Naive thymus-derived CD4-positive, alpha-beta T cell (primary cell): ENCODE results near the gene CHN2. TPM values are rescaled to one million over a fixed set of nuclear protein-coding genes. Genes with fewer than 3 reads are reported as not detected.

ENCODE experiments used
- ATAC-seq: fragments of 150-1000 bp; cut with Tn5 transposase; 2 replicates; pipeline ENCODE4 v1.10.0; 2021; ENCODE audit warnings: mild to moderate bottlenecking, moderate library complexity
- CTCF ChIA-PET: fragments of 350-600 bp; sonication (Branson Sonifier 250); formaldehyde crosslinking; loops from one replicate; lab custom pipeline; 2021; ENCODE audit warnings: antibody characterized with exemption; lab: Charles Lee
- POLR2A ChIA-PET: fragments of 350-600 bp; sonication (Branson Sonifier 250); formaldehyde crosslinking; loops from one replicate; lab custom pipeline; 2021; ENCODE audit warnings: antibody characterized with exemption, inconsistent platforms; lab: Charles Lee
- DNase-seq, 9 donors: peaks; one replicate each; pipeline versions ENCODE4 v3.0.0 to v3.0.0-alpha.2; 2020 to 2022; ENCODE audit warnings: mixed read lengths in 1 of 9
- H3K27ac ChIP-seq: one replicate; pipeline ENCODE4 v1.7.0; 2013; ENCODE audit warnings: mild to moderate bottlenecking, low read depth, low read length, moderate library complexity
- H3K27me3 ChIP-seq, 2 donors: one replicate each; pipeline ENCODE4 v1.7.0; 2013; ENCODE audit warnings: low read length in 2 of 2, mild to moderate bottlenecking in 2 of 2, moderate library complexity in 2 of 2; ENCODE audit not compliant: control insufficient read depth in 2 of 2, insufficient read depth in 2 of 2
- H3K36me3 ChIP-seq, 3 experiments: 1 replicate in 2 of 3; 2 replicates in 1 of 3; pipeline ENCODE4 v1.7.0; 2013; ENCODE audit warnings: low read length in 3 of 3, mild to moderate bottlenecking in 3 of 3, moderate library complexity in 1 of 3; ENCODE audit not compliant: insufficient read depth in 3 of 3, control insufficient read depth in 2 of 3
- H3K4me1 ChIP-seq, 2 donors: one replicate each; pipeline ENCODE4 v1.7.0; 2013; ENCODE audit warnings: low read length in 2 of 2, mild to moderate bottlenecking in 2 of 2, moderate library complexity in 1 of 2; ENCODE audit not compliant: control insufficient read depth in 2 of 2, insufficient read depth in 2 of 2
- H3K4me3 ChIP-seq: 2 replicates; pipeline ENCODE4 v1.7.0; 2013; ENCODE audit warnings: mild to moderate bottlenecking, low read length
- H3K9me3 ChIP-seq, 3 experiments: 1 replicate in 2 of 3; 2 replicates in 1 of 3; pipeline ENCODE4 v1.7.0; 2013; ENCODE audit warnings: low read length in 3 of 3; ENCODE audit not compliant: control insufficient read depth in 2 of 3
- H3K27ac Mint-ChIP-seq, 9 donors: one replicate each; pipeline ENCODE4 v1.8.0; 2020 to 2022; ENCODE audit warnings: mixed read lengths in 9 of 9, mild to moderate bottlenecking in 8 of 9, moderate library complexity in 5 of 9, inconsistent platforms in 2 of 9
- H3K27me3 Mint-ChIP-seq, 5 donors: one replicate each; pipeline ENCODE4 v1.8.0; 2021 to 2022; ENCODE audit warnings: mixed read lengths in 5 of 5, mild to moderate bottlenecking in 1 of 5
- H3K36me3 Mint-ChIP-seq, 5 donors: one replicate each; pipeline ENCODE4 v1.8.0; 2020 to 2022; ENCODE audit warnings: mixed read lengths in 5 of 5, mild to moderate bottlenecking in 3 of 5, inconsistent platforms in 1 of 5
- H3K4me1 Mint-ChIP-seq, 7 donors: one replicate each; pipeline ENCODE4 v1.8.0; 2020 to 2022; ENCODE audit warnings: mixed read lengths in 7 of 7, mild to moderate bottlenecking in 3 of 7, inconsistent platforms in 1 of 7
- H3K4me3 Mint-ChIP-seq, 10 donors: one replicate each; pipeline ENCODE4 v1.8.0; 2020 to 2022; ENCODE audit warnings: mild to moderate bottlenecking in 10 of 10, mixed read lengths in 10 of 10, moderate library complexity in 6 of 10, inconsistent platforms in 2 of 10
- H3K9me3 Mint-ChIP-seq, 11 donors: one replicate each; pipeline ENCODE4 v1.8.0; 2020 to 2022; ENCODE audit warnings: mixed read lengths in 11 of 11, mild to moderate bottlenecking in 4 of 11, inconsistent platforms in 1 of 11, moderate library complexity in 1 of 11
- intact Hi-C, 2 donors: fragments of 100-400 bp; cut with micrococcal nuclease; formaldehyde crosslinking; loops; one replicate each; pipeline ENCODE4 v1.15.1; 2023
- polyA plus RNA-seq, 2 donors: library from polyadenylated mRNA; unstranded; fragments of 300-500 nt; fragmentation: Illumina TruSeq; gene quantifications; one replicate each; pipeline ENCODE4 v1.2.3, GENCODE V29; 2021
- total RNA-seq, 6 experiments: library from RNA in 5 of 6; stranded (reverse) in 5 of 6; gene quantifications; 1 replicate in 5 of 6; 2 replicates in 1 of 6; pipeline ENCODE4 v1.2.3 and lab custom pipeline; 2021 to 2026

The CHN2 gene
- total and polyA plus RNA-seq, 7 experiments from 2014 or later: 0.34 to 28.1 (median 0.98) TPM

DNA sequence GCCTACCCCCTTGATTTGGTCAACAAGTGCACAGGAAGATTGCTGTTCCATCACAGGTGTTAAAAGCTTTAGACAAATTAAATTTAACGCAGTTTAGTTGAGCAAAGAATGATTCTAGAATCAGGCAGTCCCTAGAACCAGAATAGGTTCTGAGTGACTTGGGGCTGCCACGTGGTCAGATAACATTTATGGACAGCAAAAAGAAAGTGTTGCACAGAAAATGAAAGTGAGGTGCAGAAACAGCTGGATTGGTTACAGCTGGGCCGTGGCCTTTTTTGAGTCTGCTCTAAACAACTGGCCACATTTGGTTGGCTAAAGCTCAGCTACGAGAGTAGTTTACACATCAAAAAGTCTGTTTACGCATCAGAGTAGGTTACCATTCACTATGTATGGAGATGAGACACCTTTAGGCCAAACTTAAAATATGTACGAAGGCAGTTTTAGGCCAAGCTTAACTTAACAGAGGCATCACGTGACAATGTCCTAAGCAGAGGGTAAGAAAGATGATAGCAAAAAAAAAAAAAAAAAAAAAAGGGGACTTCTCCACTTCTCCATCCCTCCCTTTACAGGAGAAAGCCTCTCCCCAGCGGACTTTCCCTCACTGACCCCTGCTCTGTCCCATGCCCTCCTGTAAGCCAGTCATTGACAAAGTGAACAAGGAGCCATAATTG, 235.8 kb downstream of the CHN2 start:
- ATAC-seq (no peak), DNase-seq (no peak)
- Histone ChIP-seq H3K27me3 (no peaks in the 10 kb centered on the region), H3K9me3 (no peaks in the 10 kb centered on the region), H3K4me3 (no peak overlapping the region), H3K36me3 (no peaks in the 10 kb centered on the region), H3K4me1 (no peaks in the 10 kb centered on the region), H3K27ac (no peak overlapping the region)
- ChIA-PET POLR2A (no interaction called here), CTCF (no interaction called here)
- Mint-ChIP-seq H3K4me1 (peaks cover 0 to 9% (median 0%) of the 10 kb centered on the region in 7 donors), H3K27ac (no peak overlapping the region), H3K9me3 (no peaks in the 10 kb centered on the region), H3K27me3 (peaks cover 0 to 10% (median 2%) of the 10 kb centered on the region in 5 donors), H3K4me3 (no peak overlapping the region), H3K36me3 (no peaks in the 10 kb centered on the region)
- intact Hi-C loops: no loop called here

DNA sequence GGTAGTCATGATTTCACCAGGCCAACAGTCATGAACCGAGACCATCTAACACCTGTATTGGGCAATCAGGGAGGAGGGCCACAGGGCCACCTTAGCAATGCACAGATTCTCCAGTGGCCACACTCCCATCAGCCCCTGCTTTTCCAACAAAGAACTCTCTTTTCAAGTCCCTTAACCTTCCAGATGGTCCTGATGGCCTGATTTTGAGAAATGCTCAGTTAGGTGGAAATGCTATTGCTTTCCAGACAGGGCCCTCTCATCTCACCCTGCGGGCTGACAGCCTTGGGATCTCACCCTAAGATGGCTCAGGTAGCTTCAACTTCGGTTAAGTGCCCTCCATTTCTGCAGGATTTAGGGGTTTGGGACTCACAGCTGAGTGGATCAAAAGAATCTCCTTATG, 237.1 kb downstream of the CHN2 start:
- H3K9me3 ChIP-seq: no peaks in the 10 kb centered on the region
- ATAC-seq: no peak
- Mint-ChIP-seq H3K27me3 (peaks cover 0 to 10% (median 2%) of the 10 kb centered on the region in 5 donors), H3K36me3 (no peaks in the 10 kb centered on the region), H3K4me1 (peaks cover 0 to 9% (median 0%) of the 10 kb centered on the region in 7 donors), H3K27ac (no peak overlapping the region), H3K9me3 (no peaks in the 10 kb centered on the region), H3K4me3 (no peak overlapping the region)
- POLR2A ChIA-PET: interaction anchor here (0.8 kb wide), 1 partner anchor 1065 kb away, joined by 3 read pairs; no protein-coding TSS in a partner anchor
- CTCF ChIA-PET: no interaction called here
- H3K4me3 ChIP-seq: no peak overlapping the region
- no peak overlapping the region for H3K27ac ChIP-seq
- no peaks in the 10 kb centered on the region for H3K36me3 ChIP-seq
- no peaks in the 10 kb centered on the region for H3K4me1 ChIP-seq
- H3K27me3 ChIP-seq: no peaks in the 10 kb centered on the region
- intact Hi-C loops: no loop called here
- no peak for DNase-seq

DNA sequence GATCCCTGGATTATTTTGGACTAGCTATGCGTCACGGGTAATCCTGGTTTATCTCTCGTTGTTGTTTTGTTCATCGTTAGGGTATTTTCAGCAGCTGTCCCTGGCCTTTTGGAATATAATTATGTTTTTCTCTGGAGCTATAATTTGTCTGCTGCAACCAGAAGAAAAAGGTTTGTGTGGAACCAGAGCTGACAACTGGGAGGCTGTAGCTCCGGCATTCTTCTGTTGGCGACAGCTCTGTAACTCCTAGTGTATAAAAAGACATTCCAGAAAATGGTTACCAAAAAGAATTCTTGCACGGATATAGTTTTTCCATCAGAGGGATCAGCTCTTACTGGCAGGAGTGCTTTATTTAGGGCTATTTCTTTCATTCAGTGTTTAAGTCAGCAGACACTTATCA, 238.1 kb downstream of the CHN2 start:
- Histone ChIP-seq H3K4me3 (no peak overlapping the region), H3K36me3 (no peaks in the 10 kb centered on the region), H3K27me3 (no peaks in the 10 kb centered on the region), H3K27ac (no peak overlapping the region), H3K9me3 (no peaks in the 10 kb centered on the region), H3K4me1 (no peaks in the 10 kb centered on the region)
- DNase-seq (no peak), ATAC-seq (no peak)
- Mint-ChIP-seq H3K36me3 (no peaks in the 10 kb centered on the region), H3K4me1 (peaks cover 0 to 9% (median 0%) of the 10 kb centered on the region in 7 donors), H3K4me3 (no peak overlapping the region), H3K9me3 (no peaks in the 10 kb centered on the region), H3K27me3 (peaks cover 0 to 10% (median 2%) of the 10 kb centered on the region in 5 donors), H3K27ac (no peak overlapping the region)
- POLR2A ChIA-PET: no interaction called here
- intact Hi-C loops: no loop called here
- CTCF ChIA-PET: no interaction called here

DNA sequence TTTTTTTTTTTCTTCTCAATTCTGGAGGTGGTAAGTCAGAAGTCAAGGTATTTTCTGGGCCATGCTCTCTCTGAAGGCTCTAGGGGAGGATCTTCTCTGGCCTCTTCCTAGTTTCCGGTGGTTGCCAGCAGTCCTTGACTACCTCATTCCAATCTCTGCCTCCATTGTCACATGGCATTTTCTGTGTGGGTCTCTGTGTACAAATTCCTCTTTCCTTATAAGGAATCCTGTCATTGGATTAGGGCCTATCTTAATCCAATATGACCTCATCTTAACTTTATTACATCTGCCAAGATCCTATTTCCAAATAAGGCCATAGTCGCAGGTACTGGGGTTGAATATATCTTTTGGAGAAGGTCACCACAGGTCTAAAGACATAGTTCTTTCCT, 239.8 kb downstream of the CHN2 start:
- Mint-ChIP-seq H3K36me3 (no peaks in the 10 kb centered on the region), H3K9me3 (no peaks in the 10 kb centered on the region), H3K27me3 (peaks cover 0 to 10% (median 2%) of the 10 kb centered on the region in 5 donors), H3K4me3 (no peak overlapping the region), H3K27ac (no peak overlapping the region), H3K4me1 (peaks cover 0 to 9% (median 0%) of the 10 kb centered on the region in 7 donors)
- no peaks in the 10 kb centered on the region for H3K36me3 ChIP-seq
- H3K27ac ChIP-seq: no peak overlapping the region
- POLR2A ChIA-PET: no interaction called here
- DNase-seq: no peak
- H3K4me1 ChIP-seq: no peaks in the 10 kb centered on the region
- H3K9me3 ChIP-seq: no peaks in the 10 kb centered on the region
- H3K27me3 ChIP-seq: no peaks in the 10 kb centered on the region
- H3K4me3 ChIP-seq: no peak overlapping the region
- intact Hi-C loops: no loop called here
- ATAC-seq: no peak
- CTCF ChIA-PET: no interaction called here

DNA sequence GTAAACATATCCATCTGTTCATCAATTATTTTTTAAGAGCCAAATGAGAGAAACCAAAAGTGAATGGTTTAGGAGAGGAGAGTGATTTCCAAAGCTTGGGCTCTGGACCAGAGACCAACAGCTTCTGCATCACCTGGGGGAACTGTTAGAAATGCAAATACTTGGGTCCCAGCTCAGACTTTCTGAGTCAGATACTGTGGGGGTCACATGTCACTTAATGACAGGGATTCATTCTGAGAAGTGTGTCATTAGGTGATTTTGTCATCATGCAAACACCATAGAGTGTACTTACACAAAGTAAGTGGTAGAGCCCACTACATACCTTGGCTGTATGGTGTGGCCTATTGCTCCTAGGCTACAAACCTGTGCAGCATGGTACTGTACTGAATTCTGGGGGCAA, 240.6 kb downstream of the CHN2 start:
- Mint-ChIP-seq H3K9me3 (no peaks in the 10 kb centered on the region), H3K36me3 (no peaks in the 10 kb centered on the region), H3K27me3 (peaks cover 0 to 10% (median 2%) of the 10 kb centered on the region in 5 donors), H3K4me1 (peaks cover 0 to 9% (median 0%) of the 10 kb centered on the region in 7 donors), H3K27ac (no peak overlapping the region), H3K4me3 (no peak overlapping the region)
- H3K27ac ChIP-seq: no peak overlapping the region
- no peaks in the 10 kb centered on the region for H3K9me3 ChIP-seq
- ATAC-seq (no peak), DNase-seq (no peak)
- POLR2A ChIA-PET: no interaction called here
- H3K4me3 ChIP-seq: no peak overlapping the region
- no peaks in the 10 kb centered on the region for H3K27me3 ChIP-seq
- intact Hi-C loops: no loop called here
- CTCF ChIA-PET: no interaction called here
- no peaks in the 10 kb centered on the region for H3K4me1 ChIP-seq
- H3K36me3 ChIP-seq: no peaks in the 10 kb centered on the region

DNA sequence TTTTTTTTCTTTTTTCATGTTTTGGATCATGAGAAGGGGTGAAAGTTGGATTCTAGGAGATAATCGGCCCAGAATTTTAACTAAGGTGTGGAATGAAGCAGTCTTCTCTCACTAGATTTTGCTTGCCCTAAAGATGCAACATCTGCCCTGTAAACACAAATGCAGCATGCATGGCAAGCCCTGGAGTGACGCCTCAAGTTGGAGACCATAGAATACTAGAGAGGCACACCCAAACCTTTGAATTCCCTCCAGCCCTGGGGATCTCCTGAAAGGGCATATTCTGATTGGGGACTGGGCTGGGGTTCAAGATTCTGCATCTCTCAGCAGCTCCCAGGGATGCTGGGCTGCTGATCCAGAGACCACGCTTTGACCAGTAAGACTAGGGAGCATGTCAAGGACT, 241.3 kb downstream of the CHN2 start:
- no peaks in the 10 kb centered on the region for H3K9me3 ChIP-seq
- H3K27me3 Mint-ChIP-seq: peaks cover 0 to 10% (median 2%) of the 10 kb centered on the region in 5 donors
- peaks cover 0 to 9% (median 0%) of the 10 kb centered on the region in 7 donors for H3K4me1 Mint-ChIP-seq
- H3K36me3 Mint-ChIP-seq: no peaks in the 10 kb centered on the region
- DNase-seq (no peak), ATAC-seq (no peak)
- no peaks in the 10 kb centered on the region for H3K27me3 ChIP-seq
- ChIA-PET POLR2A (no interaction called here), CTCF (no interaction called here)
- H3K4me3 Mint-ChIP-seq: no peak overlapping the region
- no peaks in the 10 kb centered on the region for H3K9me3 Mint-ChIP-seq
- H3K36me3 ChIP-seq: no peaks in the 10 kb centered on the region
- no peak overlapping the region for H3K4me3 ChIP-seq
- no peaks in the 10 kb centered on the region for H3K4me1 ChIP-seq
- intact Hi-C loops: no loop called here
- H3K27ac Mint-ChIP-seq: no peak overlapping the region
- no peak overlapping the region for H3K27ac ChIP-seq

DNA sequence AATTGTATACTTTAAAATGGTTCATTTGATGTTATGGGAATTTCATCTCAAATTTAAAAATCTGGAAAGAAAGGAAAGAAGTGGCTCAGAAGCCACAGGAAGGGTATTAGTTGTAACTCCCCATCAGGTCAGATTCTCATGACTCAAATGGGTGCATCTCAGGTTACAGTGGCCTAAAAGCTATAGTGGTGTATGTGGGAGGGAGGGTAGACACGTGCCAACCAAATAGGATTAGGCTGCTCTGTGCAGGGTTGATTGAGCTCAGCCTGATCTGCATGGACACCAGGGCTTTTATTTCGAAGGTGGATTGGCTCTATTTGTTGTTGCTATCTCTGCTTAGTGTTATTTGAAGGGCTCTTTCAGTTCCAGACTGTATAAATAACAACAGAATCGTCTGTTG, 247.6 kb downstream of the CHN2 start:
- H3K27ac ChIP-seq: no peak overlapping the region
- no peak overlapping the region for H3K4me3 Mint-ChIP-seq
- no peaks in the 10 kb centered on the region for H3K9me3 ChIP-seq
- peaks cover 0 to 4% (median 0%) of the 10 kb centered on the region in 5 donors for H3K27me3 Mint-ChIP-seq
- ATAC-seq: no peak
- H3K4me1 Mint-ChIP-seq: no peaks in the 10 kb centered on the region
- H3K36me3 Mint-ChIP-seq: no peaks in the 10 kb centered on the region
- intact Hi-C loops: no loop called here
- H3K4me3 ChIP-seq: no peak overlapping the region
- H3K36me3 ChIP-seq: no peaks in the 10 kb centered on the region
- DNase-seq: no peak
- H3K9me3 Mint-ChIP-seq: no peaks in the 10 kb centered on the region
- no peaks in the 10 kb centered on the region for H3K27me3 ChIP-seq
- ChIA-PET POLR2A (no interaction called here), CTCF (no interaction called here)
- no peaks in the 10 kb centered on the region for H3K4me1 ChIP-seq
- no peak overlapping the region for H3K27ac Mint-ChIP-seq
